Neural progenitor cell (in vitro differentiated cells): ENCODE results near the gene MINDY4B.

ENCODE experiments used
- CTCF ChIP-seq: fragments of 200-600 bp; sonication (generic); IDR thresholded peaks from 2 replicates; pipeline ENCODE4 v1.5.1; 2017; ENCODE audit warnings: antibody characterized with exemption, mild to moderate bottlenecking
- EZH2 ChIP-seq: fragments of 200-600 bp; sonication (generic); IDR thresholded peaks from 2 replicates; pipeline ENCODE4 v1.6.1; 2017; ENCODE audit warnings: antibody characterized with exemption, mild to moderate bottlenecking, moderate library complexity
- EZH2phosphoT487 ChIP-seq: fragments of 200-600 bp; sonication (generic); IDR thresholded peaks from 2 replicates; pipeline ENCODE4 v1.6.1; 2017; ENCODE audit warnings: antibody characterized with exemption

GRCh38 chr3:150828261-150828660 is 77.0 kb downstream of the MINDY4B start:
- no peak for TF ChIP-seq CTCF
- no peak for TF ChIP-seq EZH2
- no peak for TF ChIP-seq EZH2phosphoT487
